ENCODE results near the gene CEMIP.

The CEMIP gene

GRCh38 chr15:80890341-80891005 is 111.3 kb downstream of the CEMIP start:
- no peak for DNase-seq (ENCODE audit: low spot score)

GRCh38 chr15:80891006-80891405 is 111.8 kb downstream of the CEMIP start:
- DNase-seq (ENCODE audit: low spot score): no peak

- no peak for DNase-seq (ENCODE audit: low spot score)
Measured at GRCh38 chr15:80892414-80892813, 113.2 kb downstream of the CEMIP start.

GRCh38 chr15:80893777-80894176 is 114.6 kb downstream of the CEMIP start:
- DNase-seq (ENCODE audit: low spot score): no peak

GRCh38 chr15:80895091-80895490 is 115.9 kb downstream of the CEMIP start:
- DNase-seq (ENCODE audit: low spot score): no peak

- no peak for DNase-seq (ENCODE audit: low spot score)
Measured at GRCh38 chr15:80895965-80896364, 116.8 kb downstream of the CEMIP start.

GRCh38 chr15:80898040-80898439 is 118.9 kb downstream of the CEMIP start:
- no peak for DNase-seq (ENCODE audit: low spot score)

GRCh38 chr15:80902298-80902801 is 123.2 kb downstream of the CEMIP start:
- no peak for DNase-seq (ENCODE audit: low spot score)

- DNase-seq (ENCODE audit: low spot score): no peak
Measured at GRCh38 chr15:80904998-80905397, 125.8 kb downstream of the CEMIP start.

GRCh38 chr15:80906159-80906766 is 127.1 kb downstream of the CEMIP start:
- DNase-seq (ENCODE audit: low spot score): no peak

- no peak for DNase-seq (ENCODE audit: low spot score)
Measured at GRCh38 chr15:80911821-80912220, 132.7 kb downstream of the CEMIP start.

GRCh38 chr15:80912673-80913072 is 133.5 kb downstream of the CEMIP start:
- no peak for DNase-seq (ENCODE audit: low spot score)

- no peak for DNase-seq (ENCODE audit: low spot score)
Measured at GRCh38 chr15:80913541-80913940, 134.4 kb downstream of the CEMIP start.

- DNase-seq (ENCODE audit: low spot score): no peak
Measured at GRCh38 chr15:80915472-80915871, 136.3 kb downstream of the CEMIP start.

GRCh38 chr15:80916056-80916455 is 136.9 kb downstream of the CEMIP start:
- no peak for DNase-seq (ENCODE audit: low spot score)

GRCh38 chr15:80918196-80918783 is 139.1 kb downstream of the CEMIP start:
- no peak for DNase-seq (ENCODE audit: low spot score)

GRCh38 chr15:80920271-80920699 is 141.1 kb downstream of the CEMIP start:
- no peak for DNase-seq (ENCODE audit: low spot score)

- DNase-seq (ENCODE audit: low spot score): no peak
Measured at GRCh38 chr15:80921736-80922410, 142.7 kb downstream of the CEMIP start.

GRCh38 chr15:80923668-80924067 is 144.5 kb downstream of the CEMIP start:
- DNase-seq (ENCODE audit: low spot score): no peak

GRCh38 chr15:80924278-80924677 is 145.1 kb downstream of the CEMIP start:
- no peak for DNase-seq (ENCODE audit: low spot score)

GRCh38 chr15:80925597-80926059 is 146.5 kb downstream of the CEMIP start:
- DNase-seq (ENCODE audit: low spot score): peak; percentile 90

- DNase-seq (ENCODE audit: low spot score): no peak
Measured at GRCh38 chr15:80926126-80926525, 147.0 kb downstream of the CEMIP start.

- DNase-seq (ENCODE audit: low spot score): no peak
Measured at GRCh38 chr15:80929225-80929624, 150.1 kb downstream of the CEMIP start.

Data from cerebellar cortex (tissue), 1 donor.